ENCODE results near the gene ZMYND8. TPM values are rescaled to one million over a fixed set of nuclear protein-coding genes. Genes with fewer than 3 reads are reported as not detected.

The ZMYND8 gene
- total and polyA plus RNA-seq, 7 donors = 7.8 to 46.0 (median 24.8) TPM

- Histone ChIP-seq H3K9me3 (no peaks in the 10 kb centered on the region), H3K36me3 (no peaks in the 10 kb centered on the region), H3K4me1 (peaks cover 0 to 100% (median 100%) of the 10 kb centered on the region in 4 donors), H3K4me3 (peak overlapping the region in 2 of 4 donors; percentile 17 to 24), H3K27me3 (no peaks in the 10 kb centered on the region), H3K27ac (peak overlapping the region; percentile 99 to 100 (median 99))
- TF ChIP-seq EP300 (IDR thresholded peaks at IDR 0.05) (no peak), POLR2A (IDR thresholded peaks at IDR 0.05) (no peak), POLR2AphosphoS5 (IDR thresholded peaks at IDR 0.05) (no peak), CTCF (IDR thresholded peaks at IDR 0.05) (no peak)
- DNase-seq = no peak
- intact Hi-C loops (cut with DNase I) = loop anchor here (2.0 kb wide), 1 partner anchor 19 kb away; no protein-coding TSS in a partner anchor
- 25 to 31% methylated on average over 2 of the region's 2 CpGs for WGBS, 2 donors
Observed at GRCh38 chr20:47355489-47356219, 845 bp downstream of the ZMYND8 start.

- no peaks in the 10 kb centered on the region for H3K27me3 ChIP-seq
- TF ChIP-seq CTCF (IDR thresholded peaks at IDR 0.05) (no peak), POLR2AphosphoS5 (IDR thresholded peaks at IDR 0.05) (no peak), EP300 (IDR thresholded peaks at IDR 0.05) (no peak), POLR2A (IDR thresholded peaks at IDR 0.05) (no peak)
- intact Hi-C loops (cut with DNase I) = loop anchor here (2.0 kb wide), 1 partner anchor 18 kb away; no protein-coding TSS in a partner anchor
- H3K27ac ChIP-seq = peak overlapping the region; percentile 99 to 100 (median 99)
- DNase-seq = no peak
- WGBS, 2 donors = 14 to 19% methylated on average over 4 of the region's 4 CpGs
- peak overlapping the region in 3 of 4 donors; percentile 16 to 24 (median 17) for H3K4me3 ChIP-seq
- peaks cover 0 to 100% (median 100%) of the 10 kb centered on the region in 4 donors for H3K4me1 ChIP-seq
- H3K36me3 ChIP-seq = no peaks in the 10 kb centered on the region
- H3K9me3 ChIP-seq = no peaks in the 10 kb centered on the region
Observed at GRCh38 chr20:47354714-47355488, 1.6 kb downstream of the ZMYND8 start.

- TF ChIP-seq EP300 (IDR thresholded peaks at IDR 0.05) (no peak), POLR2A (IDR thresholded peaks at IDR 0.05) (no peak), CTCF (IDR thresholded peaks at IDR 0.05) (no peak), POLR2AphosphoS5 (IDR thresholded peaks at IDR 0.05) (peak in 1 of 4 donors; percentile 27)
- no peaks in the 10 kb centered on the region for H3K36me3 ChIP-seq
- intact Hi-C loops (cut with DNase I) = loop anchor here (2.0 kb wide), 1 partner anchor 18 kb away; no protein-coding TSS in a partner anchor
- H3K4me1 ChIP-seq = peaks cover 0 to 100% (median 100%) of the 10 kb centered on the region in 4 donors
- peak overlapping the region in 3 of 4 donors; percentile 16 to 24 (median 17) for H3K4me3 ChIP-seq
- peak overlapping the region; percentile 99 to 100 (median 99) for H3K27ac ChIP-seq
- 7 to 18% methylated on average over 2 of the region's 2 CpGs for WGBS, 2 donors
- H3K27me3 ChIP-seq = no peaks in the 10 kb centered on the region
- H3K9me3 ChIP-seq = no peaks in the 10 kb centered on the region
- no peak for DNase-seq
Observed at GRCh38 chr20:47354464-47354713, 2.1 kb downstream of the ZMYND8 start.

- no peaks in the 10 kb centered on the region for H3K27me3 ChIP-seq
- intact Hi-C loops (cut with DNase I) = loop anchor here (2.0 kb wide), 1 partner anchor 17 kb away; no protein-coding TSS in a partner anchor
- 46 to 47% methylated on average over 7 of the region's 7 CpGs for WGBS, 2 donors
- TF ChIP-seq CTCF (IDR thresholded peaks at IDR 0.05) (no peak), EP300 (IDR thresholded peaks at IDR 0.05) (no peak), POLR2A (IDR thresholded peaks at IDR 0.05) (no peak), POLR2AphosphoS5 (IDR thresholded peaks at IDR 0.05) (no peak)
- H3K27ac ChIP-seq = peak overlapping the region; percentile 99 to 100 (median 99)
- DNase-seq = no peak
- H3K4me3 ChIP-seq = peak overlapping the region in 3 of 4 donors; percentile 16 to 24 (median 17)
- H3K9me3 ChIP-seq = no peaks in the 10 kb centered on the region
- H3K4me1 ChIP-seq = peaks cover 0 to 100% (median 100%) of the 10 kb centered on the region in 4 donors
- H3K36me3 ChIP-seq = no peaks in the 10 kb centered on the region
Observed at GRCh38 chr20:47353692-47354463, 2.6 kb downstream of the ZMYND8 start.
